ENCODE results near the gene RAD21L1. TPM values are rescaled to one million over a fixed set of nuclear protein-coding genes. Genes with fewer than 3 reads are reported as not detected.

Gene RAD21L1
- total and polyA plus RNA-seq, 2 donors (not counting 3 experiments of a cell fraction or from before 2014, with no cell fraction given), result 0.06 TPM; not detected in 1

DNA sequence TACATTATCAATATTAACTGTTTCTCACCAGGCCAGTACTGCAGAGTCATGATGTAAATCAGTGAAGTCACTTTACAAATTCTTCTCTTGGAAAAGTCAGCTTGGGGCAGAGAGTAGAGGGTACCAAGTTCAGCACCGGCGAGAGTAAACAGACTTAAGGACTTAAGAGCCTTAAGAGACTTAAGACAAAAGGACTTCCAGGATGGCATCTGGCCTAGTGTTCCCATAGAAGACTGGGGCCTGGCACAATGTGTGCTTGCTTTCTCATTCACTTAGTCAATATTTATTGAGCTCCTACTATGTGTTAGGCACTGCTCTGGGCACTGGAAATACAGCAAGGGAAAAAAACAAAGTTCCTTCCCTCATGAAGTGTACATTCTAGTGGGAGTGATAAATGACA, 38.9 kb downstream of the RAD21L1 start:
- FAIRE-seq (no peak), DNase-seq (ENCODE audit: low read depth, low spot score) (no peak)
- dilution Hi-C loops (cut with MboI; ENCODE audit: extremely low pct_ligation_motif_present, low sequenced_read_pairs), result no loop called here
- no peaks in the 10 kb centered on the region for H3K9me1 ChIP-seq (replicated peaks; ENCODE audit: control insufficient read depth, extremely low read depth, insufficient read depth, low read length)
- no peak overlapping the region for H3K9ac ChIP-seq (replicated peaks; ENCODE audit: extremely low read depth, insufficient read depth, low read length)
- H3K27ac ChIP-seq (ENCODE audit: insufficient read depth, low read depth, low read length), result no peak overlapping the region
- H3K4me2 ChIP-seq (ENCODE audit: insufficient read depth, low read length), result no peak overlapping the region
- H2AFZ ChIP-seq (ENCODE audit: low read depth, low read length), result no peak overlapping the region
- CTCF ChIA-PET, result no interaction called here
- peaks cover 0 to 3% of the 10 kb centered on the region in 2 experiments for H3K27me3 ChIP-seq (ENCODE audit: control insufficient read depth in 2 of 2, insufficient read depth in 2 of 2, low read length in 2 of 2)
- no peaks in the 10 kb centered on the region for H3K79me2 ChIP-seq (ENCODE audit: control insufficient read depth, insufficient read depth, low read length)
- peaks cover 0 to 1% of the 10 kb centered on the region in 2 experiments for H3K36me3 ChIP-seq (ENCODE audit: control insufficient read depth in 2 of 2, extremely low read depth in 1 of 2, insufficient read depth in 2 of 2, low read length in 2 of 2)
- POLR2A ChIA-PET, result no interaction called here
- no peaks in the 10 kb centered on the region for H4K20me1 ChIP-seq (replicated peaks; ENCODE audit: control insufficient read depth, extremely low read depth, insufficient read depth, low read length)
- H3K4me3 ChIP-seq (replicated peaks in 1 of 3; ENCODE audit: insufficient read depth in 1 of 3, low read depth in 1 of 3, low read length in 3 of 3), result no peak overlapping the region
- H3K9me3 ChIP-seq (replicated peaks; ENCODE audit: control insufficient read depth, insufficient read depth, low read length), result no peaks in the 10 kb centered on the region
- intact Hi-C loops (cut with micrococcal nuclease), result loop anchor here (5.0 kb wide), 1 partner anchor 37 kb away; the partner anchor contains the start of gene RAD21L1
- no peak for TF ChIP-seq JUN (IDR thresholded peaks at IDR 0.05; ENCODE audit: borderline replicate concordance, insufficient read depth, insufficient read length, low read depth)
- TF ChIP-seq POLR2A (IDR thresholded peaks at IDR 0.05; ENCODE audit: low read depth, low read length), result no peak
- TF ChIP-seq, protein P1, sequence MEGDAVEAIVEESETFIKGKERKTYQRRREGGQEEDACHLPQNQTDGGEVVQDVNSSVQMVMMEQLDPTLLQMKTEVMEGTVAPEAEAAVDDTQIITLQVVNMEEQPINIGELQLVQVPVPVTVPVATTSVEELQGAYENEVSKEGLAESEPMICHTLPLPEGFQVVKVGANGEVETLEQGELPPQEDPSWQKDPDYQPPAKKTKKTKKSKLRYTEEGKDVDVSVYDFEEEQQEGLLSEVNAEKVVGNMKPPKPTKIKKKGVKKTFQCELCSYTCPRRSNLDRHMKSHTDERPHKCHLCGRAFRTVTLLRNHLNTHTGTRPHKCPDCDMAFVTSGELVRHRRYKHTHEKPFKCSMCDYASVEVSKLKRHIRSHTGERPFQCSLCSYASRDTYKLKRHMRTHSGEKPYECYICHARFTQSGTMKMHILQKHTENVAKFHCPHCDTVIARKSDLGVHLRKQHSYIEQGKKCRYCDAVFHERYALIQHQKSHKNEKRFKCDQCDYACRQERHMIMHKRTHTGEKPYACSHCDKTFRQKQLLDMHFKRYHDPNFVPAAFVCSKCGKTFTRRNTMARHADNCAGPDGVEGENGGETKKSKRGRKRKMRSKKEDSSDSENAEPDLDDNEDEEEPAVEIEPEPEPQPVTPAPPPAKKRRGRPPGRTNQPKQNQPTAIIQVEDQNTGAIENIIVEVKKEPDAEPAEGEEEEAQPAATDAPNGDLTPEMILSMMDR (IDR thresholded peaks at IDR 0.05; ENCODE audit: extremely low read depth in 1 of 2, insufficient read depth in 1 of 2, low read depth in 1 of 2, low read length in 2 of 2), result no peak
- no peak for TF ChIP-seq GATA2 (IDR thresholded peaks at IDR 0.05; ENCODE audit: insufficient read depth, insufficient read length, low read depth, low read length)
- TF ChIP-seq FOS (IDR thresholded peaks at IDR 0.05; ENCODE audit: borderline replicate concordance, insufficient read depth, low read length), result no peak
- TF ChIP-seq, protein P2, sequence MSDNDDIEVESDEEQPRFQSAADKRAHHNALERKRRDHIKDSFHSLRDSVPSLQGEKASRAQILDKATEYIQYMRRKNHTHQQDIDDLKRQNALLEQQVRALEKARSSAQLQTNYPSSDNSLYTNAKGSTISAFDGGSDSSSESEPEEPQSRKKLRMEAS (IDR thresholded peaks at IDR 0.05; ENCODE audit: insufficient read depth, insufficient read length), result no peak
- no peak for TF ChIP-seq POLR2AphosphoS5 (IDR thresholded peaks at IDR 0.05; ENCODE audit: insufficient read depth, low read depth, low read length)
- TF ChIP-seq MYC (IDR thresholded peaks at IDR 0.05; ENCODE audit: low read depth, low read length), result no peak
- TF ChIP-seq EZH2 (IDR thresholded peaks at IDR 0.05; ENCODE audit: borderline replicate concordance, low read depth, low read length, severe bottlenecking), result no peak
- peaks cover 8% of the 10 kb centered on the region for H3K4me1 ChIP-seq (ENCODE audit: control insufficient read depth, extremely low read depth, insufficient read depth, low read length)
- no TSS peak for BruUV-seq (replicated peaks)
